Activated T-helper 1 cell treated with Interleukin-2 at 50 U/mL for 16 hours (primary cell): ENCODE results near the gene DDHD1.

Experiments
- DNase-seq: peaks from one replicate; pipeline ENCODE4 v3.0.0-alpha.2; 2020; ENCODE audit warnings: low read depth

The DDHD1 gene

GRCh38 chr14:53032161-53032803, 120.8 kb downstream of the DDHD1 start:
- no peak for DNase-seq

DNA sequence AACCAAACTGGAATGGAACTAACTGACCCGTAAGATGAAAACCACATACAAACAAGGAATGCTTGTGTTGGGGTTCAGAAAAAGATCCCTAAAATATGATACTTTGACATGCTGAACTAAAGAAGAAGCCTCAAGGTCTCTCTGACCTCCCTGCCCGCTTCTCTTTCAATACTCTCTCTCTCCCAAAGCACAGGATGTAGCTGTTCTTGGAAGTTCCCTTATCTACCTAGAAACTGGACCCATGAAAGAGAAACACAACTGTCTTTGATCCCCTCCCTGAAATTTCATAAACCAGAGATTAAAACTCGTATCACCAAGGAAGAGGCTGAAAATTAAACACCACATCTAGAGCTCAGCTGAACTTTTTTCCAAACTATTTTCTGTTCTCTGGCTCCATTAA, 125.6 kb downstream of the DDHD1 start:
- no peak for DNase-seq

DNA sequence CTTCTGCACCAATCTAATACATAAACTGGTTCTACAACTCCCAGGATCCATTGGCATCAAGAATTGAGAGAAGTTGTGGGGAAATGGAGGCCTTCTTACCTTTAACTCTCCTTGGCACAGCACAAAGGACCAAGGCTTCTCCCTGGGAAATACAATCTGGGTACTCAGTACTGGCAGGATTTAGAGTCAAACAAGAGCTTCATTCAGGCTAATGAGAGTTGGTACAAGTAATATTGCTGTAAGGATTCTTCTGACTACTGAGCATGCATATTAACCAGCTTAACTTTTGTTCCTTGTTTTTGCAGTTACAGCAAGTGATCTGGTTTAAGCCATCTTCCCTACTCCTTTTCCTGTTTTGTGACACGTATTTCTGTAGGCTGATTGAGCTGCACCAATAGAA, 126.1 kb downstream of the DDHD1 start:
- no peak for DNase-seq

GRCh38 chr14:53023325-53023724, 129.8 kb downstream of the DDHD1 start:
- no peak for DNase-seq

DNA sequence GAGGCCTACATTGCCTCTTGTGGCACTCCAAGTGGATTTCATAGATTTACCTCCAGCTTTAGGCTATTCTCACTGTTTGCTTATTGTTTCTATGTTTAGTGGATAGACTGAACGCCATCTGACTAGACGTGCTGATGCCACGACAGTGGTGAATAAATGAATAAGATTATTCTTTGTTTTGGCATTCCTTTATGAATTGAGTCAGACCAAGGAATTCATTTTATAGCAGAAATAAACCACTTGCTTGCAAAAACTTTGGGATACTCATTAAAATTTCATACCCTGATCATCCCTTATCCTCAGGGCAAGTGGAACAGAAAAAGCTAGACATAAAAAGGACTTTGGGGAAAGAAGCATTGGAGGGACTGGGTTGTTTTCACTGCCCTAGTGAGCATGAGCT, 130.5 kb downstream of the DDHD1 start:
- DNase-seq, result no peak

- no peak for DNase-seq
These were observed 132.8 kb downstream of the DDHD1 start for GRCh38 chr14:53020193-53020932.

DNA sequence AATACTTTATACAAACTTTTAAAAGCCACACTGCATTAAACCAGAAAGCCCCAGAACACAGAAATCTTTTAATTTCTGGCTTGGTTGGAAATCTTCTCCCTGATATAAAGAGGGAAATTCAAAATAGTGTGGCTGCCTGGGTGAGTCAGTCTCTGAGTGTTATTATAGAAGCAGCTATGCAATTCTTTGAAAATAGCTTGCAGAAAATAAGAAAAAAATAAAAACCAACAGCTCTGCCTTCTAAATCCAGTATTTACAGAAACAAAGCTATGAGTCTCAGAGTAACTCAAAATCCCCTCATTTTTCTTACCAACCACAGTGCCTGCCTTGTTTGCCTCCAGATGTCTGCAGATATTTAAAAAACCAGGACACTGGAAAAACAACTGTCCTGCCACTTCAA, 133.7 kb downstream of the DDHD1 start:
- DNase-seq, result no peak

GRCh38 chr14:53017837-53018236, 135.3 kb downstream of the DDHD1 start:
- no peak for DNase-seq

DNA sequence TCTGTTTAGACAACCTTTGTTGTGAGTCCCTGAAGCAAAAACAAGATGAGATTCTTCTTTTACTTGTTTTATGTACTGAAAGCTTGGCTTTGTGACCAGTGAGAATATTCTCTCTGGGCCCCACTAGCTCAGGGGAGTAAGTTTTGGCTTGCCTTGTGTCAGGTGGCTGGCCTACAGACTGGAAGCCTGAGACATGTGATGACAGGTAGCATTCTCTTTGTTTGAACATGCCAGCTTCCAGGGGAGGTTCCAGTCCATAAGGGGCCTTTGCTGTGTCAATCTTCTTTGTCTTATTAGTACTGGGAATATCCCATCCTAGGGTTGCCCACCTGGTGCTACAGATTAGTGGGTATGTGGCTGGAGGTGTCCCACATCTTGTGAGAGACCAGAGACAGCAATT, 136.2 kb downstream of the DDHD1 start:
- DNase-seq, result no peak

- no peak for DNase-seq
These were observed 136.6 kb downstream of the DDHD1 start for GRCh38 chr14:53016491-53016890.

GRCh38 chr14:53011053-53011462, 142.1 kb downstream of the DDHD1 start:
- no peak for DNase-seq

DNA sequence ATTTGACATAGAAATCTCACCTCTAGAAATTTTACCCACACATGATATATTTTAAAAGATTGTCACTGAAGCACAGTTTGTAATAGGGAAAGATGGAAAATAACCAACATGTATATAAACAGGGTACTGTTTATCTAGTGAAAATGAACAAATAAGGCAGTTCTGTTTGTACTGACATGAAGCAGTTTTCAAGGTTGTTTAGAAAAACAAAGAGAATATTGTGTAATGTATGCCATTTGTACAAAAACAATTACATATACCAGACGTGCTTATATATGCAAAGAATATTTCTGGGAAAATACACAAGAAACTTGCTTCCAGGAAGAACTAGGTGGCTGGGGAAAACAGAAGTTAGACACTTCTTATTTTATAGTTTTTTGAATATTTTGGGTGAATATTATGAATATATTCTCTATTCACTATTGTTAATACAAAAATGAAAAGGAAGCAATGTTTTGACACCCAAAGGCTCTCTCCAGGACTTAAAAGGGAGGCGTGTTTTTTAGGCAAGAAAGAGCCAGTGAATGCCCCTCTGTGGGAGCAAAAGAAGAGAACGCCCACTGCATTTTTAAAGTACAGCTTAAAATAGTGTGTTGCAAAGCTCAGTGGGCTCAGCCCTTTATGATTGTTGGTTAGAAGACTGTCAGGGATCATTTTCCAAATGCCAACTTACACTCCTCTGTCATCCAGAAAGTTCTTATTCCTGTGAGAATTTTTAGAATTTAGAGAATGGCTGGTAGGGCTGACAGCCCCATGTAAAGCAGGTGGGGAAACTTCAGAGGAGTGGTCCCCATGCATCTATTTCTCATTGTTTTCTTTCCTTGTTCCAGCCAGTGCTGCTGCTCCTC, 142.7 kb downstream of the DDHD1 start:
- no peak for DNase-seq

DNA sequence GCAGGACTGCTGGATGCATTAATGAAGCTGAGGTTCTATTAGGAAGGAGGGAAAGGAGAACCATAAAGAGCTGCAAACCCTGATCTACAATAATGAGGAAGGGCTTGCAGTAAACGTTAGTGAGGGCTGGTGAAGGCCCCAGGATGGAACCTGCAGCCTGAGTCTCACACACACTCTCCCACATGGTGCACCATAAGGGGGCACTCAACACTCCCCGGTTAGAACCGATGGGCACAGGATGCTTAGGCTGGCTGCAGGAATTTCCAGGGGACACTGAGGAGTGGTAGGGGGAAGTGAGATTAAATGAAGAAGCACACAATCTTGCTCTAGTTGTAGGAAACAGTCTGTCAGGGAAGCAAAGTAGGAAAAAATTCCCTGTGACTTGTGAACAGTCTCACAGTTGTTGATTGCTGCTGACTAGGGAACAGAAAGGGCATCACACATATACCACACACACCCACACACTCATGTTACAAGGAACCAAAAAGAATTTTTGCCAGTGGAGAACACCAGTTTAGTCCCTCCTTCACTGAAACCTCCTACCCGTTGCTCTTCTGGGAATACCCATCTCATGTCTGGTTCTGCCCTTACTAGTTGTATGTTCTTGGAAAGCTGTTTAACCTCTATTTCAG, 146.1 kb downstream of the DDHD1 start:
- no peak for DNase-seq

DNA sequence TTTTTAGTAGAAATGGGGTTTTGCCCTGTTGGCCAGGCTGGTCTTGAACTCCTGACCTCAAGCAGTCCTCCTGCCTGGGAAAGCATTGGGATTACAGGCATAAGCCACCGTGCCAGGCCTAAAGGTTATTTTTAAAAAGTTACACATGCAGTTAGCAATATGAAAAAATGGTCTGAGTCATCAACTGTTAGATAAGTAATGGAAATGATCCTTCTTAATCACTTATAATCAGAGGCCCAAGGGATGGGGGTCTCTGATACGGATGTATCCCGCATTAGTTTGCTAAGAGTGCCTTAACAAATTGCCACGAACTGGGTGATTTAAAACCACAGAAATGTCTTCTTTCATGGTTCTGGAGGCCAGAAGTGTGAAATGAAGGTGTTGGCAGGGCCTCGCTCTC, 148.1 kb downstream of the DDHD1 start:
- DNase-seq, result no peak

- DNase-seq, result no peak
These were observed 149.3 kb downstream of the DDHD1 start for GRCh38 chr14:53003776-53004175.

DNA sequence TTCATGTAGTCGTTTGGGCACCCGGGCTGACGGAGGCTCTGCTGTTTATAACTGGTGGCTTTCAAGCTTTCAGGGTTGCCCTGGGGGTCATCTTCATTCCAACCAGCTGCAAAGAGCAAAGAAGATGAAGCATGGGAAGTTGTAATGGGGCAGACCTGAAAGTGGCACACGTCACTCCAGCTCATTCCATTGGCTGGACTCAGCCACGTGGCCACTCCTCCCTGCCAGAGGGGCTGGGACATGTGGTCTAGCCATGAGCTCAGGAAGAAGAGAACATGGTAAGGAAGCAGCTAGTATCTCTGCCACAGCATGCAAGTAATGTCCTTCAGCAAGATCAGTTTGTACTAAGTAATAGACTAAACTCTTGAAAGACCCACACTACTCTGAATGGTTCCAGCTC, 150.5 kb downstream of the DDHD1 start:
- DNase-seq, result no peak

GRCh38 chr14:53001787-53002378, 151.2 kb downstream of the DDHD1 start:
- DNase-seq, result no peak

GRCh38 chr14:52998376-52999015, 154.6 kb downstream of the DDHD1 start:
- no peak for DNase-seq

- no peak for DNase-seq
These were observed 156.6 kb downstream of the DDHD1 start for GRCh38 chr14:52996493-52996892.

- no peak for DNase-seq
These were observed 157.1 kb downstream of the DDHD1 start for GRCh38 chr14:52995998-52996397.

DNA sequence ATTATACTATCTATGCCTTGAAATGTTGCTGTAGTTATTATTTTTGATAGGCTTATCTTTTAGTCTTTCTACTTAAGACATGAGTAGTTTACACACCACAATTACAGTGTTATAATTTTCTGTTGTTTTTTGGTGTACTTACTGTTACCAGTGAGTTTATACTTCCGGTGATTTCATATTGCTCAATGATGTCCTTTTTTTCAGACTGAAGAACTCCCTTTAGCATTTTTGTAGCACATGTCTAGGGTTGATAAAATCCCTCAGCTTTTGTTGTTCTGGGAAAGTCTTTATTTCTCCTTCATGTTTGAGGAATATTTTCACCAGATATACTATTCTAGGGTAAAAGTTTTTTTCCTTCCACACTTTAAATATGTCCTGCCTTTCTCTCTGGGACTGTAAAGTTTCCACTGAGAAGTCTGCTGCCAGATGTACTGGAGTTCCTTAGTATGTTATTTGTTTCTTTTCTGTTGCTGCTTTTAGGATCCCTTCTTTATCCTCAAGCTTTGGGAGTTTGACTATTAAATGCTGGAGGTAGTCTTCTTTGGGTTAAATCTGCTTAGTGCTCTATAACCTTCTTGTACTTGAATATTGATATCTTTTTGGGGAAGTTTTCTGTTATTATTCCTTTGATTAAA, 160.8 kb downstream of the DDHD1 start:
- DNase-seq, result no peak
